GM23338 (cell line): ENCODE measurements around the gene ANO7. TPM values are rescaled to one million over a fixed set of nuclear protein-coding genes. Genes with fewer than 3 reads are reported as not detected.

Source experiments
- ATAC-seq: fragments of 200-7000 bp; cut with Tn5 transposase; 3 replicates; pipeline ENCODE4 v1.9.1; 2020
- DNase-seq: peaks from one replicate; pipeline ENCODE4 v3.0.0-alpha.2; 2015; ENCODE audit warnings: low spot score
- H2AFZ ChIP-seq: fragments of 200-600 bp; sonication (generic); 2 replicates; pipeline ENCODE4 v1.8.0; 2016; ENCODE audit warnings: antibody characterized with exemption, mild to moderate bottlenecking, moderate library complexity
- H3F3A ChIP-seq: fragments of 200-600 bp; sonication (generic); replicated peaks from 2 replicates; pipeline ENCODE4 v1.8.0; 2017; ENCODE audit warnings: antibody characterized with exemption, mixed run types, low read depth
- H3K27ac ChIP-seq: fragments of 200-600 bp; sonication (generic); 2 replicates; pipeline ENCODE4 v1.6.1; 2016; ENCODE audit warnings: low read depth
- H3K27me3 ChIP-seq: fragments of 200-600 bp; sonication (generic); 2 replicates; pipeline ENCODE4 v1.8.0; 2016; ENCODE audit warnings: mild to moderate bottlenecking, mixed run types, moderate library complexity; ENCODE audit not compliant: insufficient read depth
- H3K36me3 ChIP-seq: fragments of 200-600 bp; sonication (generic); 2 replicates; pipeline ENCODE4 v1.8.0; 2016; ENCODE audit warnings: mild to moderate bottlenecking; ENCODE audit not compliant: insufficient read depth
- H3K4me1 ChIP-seq: fragments of 200-600 bp; sonication (generic); 2 replicates; pipeline ENCODE4 v1.8.0; 2016; ENCODE audit warnings: mild to moderate bottlenecking, moderate library complexity; ENCODE audit not compliant: insufficient read depth
- H3K4me2 ChIP-seq: fragments of 200-600 bp; sonication (generic); 2 replicates; pipeline ENCODE4 v1.7.1; 2017; ENCODE audit warnings: mixed run types
- H3K4me3 ChIP-seq: fragments of 200-600 bp; sonication (generic); 2 replicates; pipeline ENCODE4 v1.6.1; 2016; ENCODE audit warnings: mixed run types
- H3K79me2 ChIP-seq: fragments of 200-600 bp; sonication (generic); replicated peaks from 2 replicates; pipeline ENCODE4 v1.8.0; 2017; ENCODE audit warnings: mild to moderate bottlenecking; ENCODE audit not compliant: insufficient read depth
- H3K9me2 ChIP-seq: fragments of 200-600 bp; sonication (generic); 2 replicates; pipeline ENCODE4 v1.8.0; 2017; ENCODE audit not compliant: insufficient read depth
- H4K20me1 ChIP-seq: fragments of 200-600 bp; sonication (generic); replicated peaks from 2 replicates; pipeline ENCODE4 v1.8.0; 2017; ENCODE audit warnings: mild to moderate bottlenecking; ENCODE audit not compliant: insufficient read depth
- H3K27ac Mint-ChIP-seq: 2 replicates; pipeline ENCODE4 v1.8.0; 2020; ENCODE audit warnings: inconsistent platforms, mild to moderate bottlenecking, moderate library complexity, mixed read lengths
- H3K27me3 Mint-ChIP-seq: 3 replicates; pipeline ENCODE4 v1.8.0; 2022; ENCODE audit warnings: low read depth, mild to moderate bottlenecking, moderate library complexity, mixed read lengths, inconsistent platforms; ENCODE audit not compliant: insufficient read depth, poor library complexity
- H3K36me3 Mint-ChIP-seq: 3 replicates; pipeline ENCODE4 v1.8.0; 2021; ENCODE audit warnings: low read depth, mild to moderate bottlenecking, inconsistent platforms, moderate library complexity, mixed read lengths
- H3K4me1 Mint-ChIP-seq: 3 replicates; pipeline ENCODE4 v1.8.0; 2020; ENCODE audit warnings: mild to moderate bottlenecking, inconsistent platforms, mixed read lengths
- H3K4me3 Mint-ChIP-seq: 3 replicates; pipeline ENCODE4 v1.8.0; 2021; ENCODE audit warnings: moderate library complexity, mild to moderate bottlenecking, inconsistent platforms, mixed read lengths
- H3K9me3 Mint-ChIP-seq: 3 replicates; pipeline ENCODE4 v1.8.0; 2020; ENCODE audit warnings: moderate library complexity, mild to moderate bottlenecking, inconsistent platforms, mixed read lengths
- CREB1 ChIP-seq: fragments of 250-450 bp; sonication (Bioruptor Pico); IDR thresholded peaks from 2 replicates; pipeline ENCODE4 v1.5.0; 2020; ENCODE audit warnings: low read depth, mild to moderate bottlenecking, moderate library complexity
- CTCF ChIP-seq, 2 experiments: fragments of 200-600 bp in 1 of 2; sonication (generic) in 1 of 2; conservative IDR thresholded peaks; 2 replicates each; pipeline versions ENCODE4 v1.5.1 to v1.6.1; 2016 to 2017; ENCODE audit warnings: antibody characterized with exemption in 2 of 2, low read depth in 2 of 2, mild to moderate bottlenecking in 2 of 2, moderate library complexity in 1 of 2
- ETS1 ChIP-seq: IDR thresholded peaks from 2 replicates; pipeline ENCODE4 v1.6.1; 2016; ENCODE audit warnings: antibody characterized with exemption
- EZH2 ChIP-seq: fragments of 200-600 bp; sonication (generic); IDR thresholded peaks from one replicate; pipeline ENCODE4 v1.8.0; 2017; ENCODE audit warnings: antibody characterized with exemption, mild to moderate bottlenecking, low read depth; ENCODE audit not compliant: unreplicated experiment
- EZH2phosphoT487 ChIP-seq: fragments of 200-600 bp; sonication (generic); IDR thresholded peaks from one replicate; pipeline ENCODE4 v1.8.1; 2018; ENCODE audit warnings: antibody characterized with exemption; ENCODE audit not compliant: unreplicated experiment
- JUNB ChIP-seq: IDR thresholded peaks from one replicate; pipeline ENCODE4 v1.6.1; 2016; ENCODE audit warnings: antibody characterized with exemption; ENCODE audit not compliant: unreplicated experiment
- STAT1 ChIP-seq: IDR thresholded peaks from one replicate; pipeline ENCODE4 v1.6.1; 2016; ENCODE audit warnings: antibody characterized with exemption; ENCODE audit not compliant: unreplicated experiment
- ZNF331 ChIP-seq: fragments of 250-450 bp; sonication (Bioruptor Pico); IDR thresholded peaks from 2 replicates; pipeline ENCODE4 v1.5.0; 2020; ENCODE audit warnings: low read depth, mild to moderate bottlenecking, moderate library complexity
- polyA plus RNA-seq: library from polyadenylated mRNA; unstranded; fragments of >200 nt; fragmentation: Nextera tagmentation; extraction: Ambion mirVana; gene quantifications from 2 replicates; pipeline ENCODE4 v1.2.1, GENCODE V29; 2016
- total RNA-seq: library from RNA; depleted of rRNA; stranded (reverse); fragments of >200 nt; shearing (Covaris generic); gene quantifications from 2 replicates; pipeline ENCODE4 v1.2.3, GENCODE V29; 2014
- TF ChIP-seq, protein P1 (sequence below): IDR thresholded peaks from one replicate; pipeline ENCODE4 v1.6.1; 2018; ENCODE audit warnings: antibody characterized with exemption; ENCODE audit not compliant: unreplicated experiment

Gene ANO7
- total and polyA plus RNA-seq, 2 experiments from 2014 or later = 3.6 to 5.1 TPM

- no peak overlapping the region for H3K27ac Mint-ChIP-seq
- Histone ChIP-seq H3K4me1 (no peaks in the 10 kb centered on the region), H3K27ac (no peak overlapping the region), H3K79me2 (no peaks in the 10 kb centered on the region), H3K4me3 (no peak overlapping the region), H2AFZ (no peak overlapping the region), H3F3A (no peaks in the 10 kb centered on the region), H4K20me1 (no peaks in the 10 kb centered on the region), H3K36me3 (no peaks in the 10 kb centered on the region), H3K9me2 (no peaks in the 10 kb centered on the region), H3K27me3 (no peaks in the 10 kb centered on the region), H3K4me2 (no peak overlapping the region)
- ATAC-seq (no peak), DNase-seq (no peak)
- no peak for TF ChIP-seq EZH2phosphoT487
- TF ChIP-seq CTCF (conservative IDR thresholded peaks at IDR 0.05; ENCODE audit: low read depth in 2 of 2) = no peak
- no peak for TF ChIP-seq JUNB
- TF ChIP-seq, protein P1, sequence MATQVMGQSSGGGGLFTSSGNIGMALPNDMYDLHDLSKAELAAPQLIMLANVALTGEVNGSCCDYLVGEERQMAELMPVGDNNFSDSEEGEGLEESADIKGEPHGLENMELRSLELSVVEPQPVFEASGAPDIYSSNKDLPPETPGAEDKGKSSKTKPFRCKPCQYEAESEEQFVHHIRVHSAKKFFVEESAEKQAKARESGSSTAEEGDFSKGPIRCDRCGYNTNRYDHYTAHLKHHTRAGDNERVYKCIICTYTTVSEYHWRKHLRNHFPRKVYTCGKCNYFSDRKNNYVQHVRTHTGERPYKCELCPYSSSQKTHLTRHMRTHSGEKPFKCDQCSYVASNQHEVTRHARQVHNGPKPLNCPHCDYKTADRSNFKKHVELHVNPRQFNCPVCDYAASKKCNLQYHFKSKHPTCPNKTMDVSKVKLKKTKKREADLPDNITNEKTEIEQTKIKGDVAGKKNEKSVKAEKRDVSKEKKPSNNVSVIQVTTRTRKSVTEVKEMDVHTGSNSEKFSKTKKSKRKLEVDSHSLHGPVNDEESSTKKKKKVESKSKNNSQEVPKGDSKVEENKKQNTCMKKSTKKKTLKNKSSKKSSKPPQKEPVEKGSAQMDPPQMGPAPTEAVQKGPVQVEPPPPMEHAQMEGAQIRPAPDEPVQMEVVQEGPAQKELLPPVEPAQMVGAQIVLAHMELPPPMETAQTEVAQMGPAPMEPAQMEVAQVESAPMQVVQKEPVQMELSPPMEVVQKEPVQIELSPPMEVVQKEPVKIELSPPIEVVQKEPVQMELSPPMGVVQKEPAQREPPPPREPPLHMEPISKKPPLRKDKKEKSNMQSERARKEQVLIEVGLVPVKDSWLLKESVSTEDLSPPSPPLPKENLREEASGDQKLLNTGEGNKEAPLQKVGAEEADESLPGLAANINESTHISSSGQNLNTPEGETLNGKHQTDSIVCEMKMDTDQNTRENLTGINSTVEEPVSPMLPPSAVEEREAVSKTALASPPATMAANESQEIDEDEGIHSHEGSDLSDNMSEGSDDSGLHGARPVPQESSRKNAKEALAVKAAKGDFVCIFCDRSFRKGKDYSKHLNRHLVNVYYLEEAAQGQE = no peak
- TF ChIP-seq EZH2 = no peak
- no peak for TF ChIP-seq CREB1 (CRISPR knock-in tag)
- no peak for TF ChIP-seq ETS1
- peaks cover 13% of the 10 kb centered on the region; the same call in 2 of the 3 replicates for H3K4me1 Mint-ChIP-seq
- no peaks in the 10 kb centered on the region for H3K9me3 Mint-ChIP-seq
- H3K27me3 Mint-ChIP-seq = peaks cover 5% of the 10 kb centered on the region
- peaks cover 6% of the 10 kb centered on the region; the same call in 2 of the 3 replicates for H3K36me3 Mint-ChIP-seq
- no peak overlapping the region for H3K4me3 Mint-ChIP-seq
Measured at GRCh38 chr2:241178961-241179360, 9.5 kb upstream of the ANO7 start.

DNA sequence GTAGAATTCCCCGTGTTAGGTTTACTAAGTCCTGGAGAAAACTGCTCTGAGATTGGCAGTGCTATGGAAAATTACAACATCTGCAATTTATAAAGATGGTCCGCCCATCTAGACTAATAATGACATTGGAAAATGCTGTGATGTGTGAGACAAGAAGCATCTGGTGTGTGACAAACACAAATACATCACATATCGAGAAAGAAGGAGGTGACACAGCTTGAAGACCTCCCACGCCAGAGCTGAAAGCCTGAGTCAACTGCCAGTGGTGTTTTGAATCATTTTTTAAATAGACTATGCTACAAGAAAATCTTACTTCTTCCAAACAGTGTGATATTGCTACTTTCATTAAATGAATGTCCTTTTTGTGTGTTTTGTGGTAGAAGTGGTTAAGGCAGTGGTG lies 8.6 kb upstream of the ANO7 start:
- H3K4me3 ChIP-seq = no peak overlapping the region
- no peaks in the 10 kb centered on the region for H3F3A ChIP-seq
- no peak overlapping the region for H3K4me2 ChIP-seq
- Mint-ChIP-seq H3K4me1 (peaks cover 13% of the 10 kb centered on the region; the same call in 2 of the 3 replicates), H3K27me3 (peaks cover 5% of the 10 kb centered on the region), H3K9me3 (no peaks in the 10 kb centered on the region), H3K27ac (no peak overlapping the region), H3K4me3 (no peak overlapping the region), H3K36me3 (peaks cover 6% of the 10 kb centered on the region; the same call in 2 of the 3 replicates)
- no peak for ATAC-seq
- no peaks in the 10 kb centered on the region for H4K20me1 ChIP-seq
- no peaks in the 10 kb centered on the region for H3K4me1 ChIP-seq
- no peaks in the 10 kb centered on the region for H3K36me3 ChIP-seq
- no peaks in the 10 kb centered on the region for H3K79me2 ChIP-seq
- H3K27ac ChIP-seq = no peak overlapping the region
- H3K9me2 ChIP-seq = no peaks in the 10 kb centered on the region
- no peak for DNase-seq
- H2AFZ ChIP-seq = no peak overlapping the region
- TF ChIP-seq ETS1 = no peak
- no peak for TF ChIP-seq STAT1
- TF ChIP-seq ZNF331 (CRISPR knock-in tag) = no peak
- no peaks in the 10 kb centered on the region for H3K27me3 ChIP-seq
